ENCODE results near the gene NDUFA7.

GRCh38 chr19:8360196-8360595, 39.0 kb upstream of the NDUFA7 start:
- TF ChIP-seq, protein P1, sequence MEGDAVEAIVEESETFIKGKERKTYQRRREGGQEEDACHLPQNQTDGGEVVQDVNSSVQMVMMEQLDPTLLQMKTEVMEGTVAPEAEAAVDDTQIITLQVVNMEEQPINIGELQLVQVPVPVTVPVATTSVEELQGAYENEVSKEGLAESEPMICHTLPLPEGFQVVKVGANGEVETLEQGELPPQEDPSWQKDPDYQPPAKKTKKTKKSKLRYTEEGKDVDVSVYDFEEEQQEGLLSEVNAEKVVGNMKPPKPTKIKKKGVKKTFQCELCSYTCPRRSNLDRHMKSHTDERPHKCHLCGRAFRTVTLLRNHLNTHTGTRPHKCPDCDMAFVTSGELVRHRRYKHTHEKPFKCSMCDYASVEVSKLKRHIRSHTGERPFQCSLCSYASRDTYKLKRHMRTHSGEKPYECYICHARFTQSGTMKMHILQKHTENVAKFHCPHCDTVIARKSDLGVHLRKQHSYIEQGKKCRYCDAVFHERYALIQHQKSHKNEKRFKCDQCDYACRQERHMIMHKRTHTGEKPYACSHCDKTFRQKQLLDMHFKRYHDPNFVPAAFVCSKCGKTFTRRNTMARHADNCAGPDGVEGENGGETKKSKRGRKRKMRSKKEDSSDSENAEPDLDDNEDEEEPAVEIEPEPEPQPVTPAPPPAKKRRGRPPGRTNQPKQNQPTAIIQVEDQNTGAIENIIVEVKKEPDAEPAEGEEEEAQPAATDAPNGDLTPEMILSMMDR (IDR thresholded peaks at IDR 0.05; ENCODE audit: low read depth, low read length, poor library complexity, severe bottlenecking), result no peak
- no peak for TF ChIP-seq EZH2phosphoT487 (IDR thresholded peaks at IDR 0.05; ENCODE audit: borderline replicate concordance, low read length)

Data from DOHH2 (cell line).